Stomach (tissue), 4 donors: ENCODE data around the gene TMEM135.

Source experiments
- EP300 ChIP-seq: sonication (generic); formaldehyde crosslinking; IDR thresholded peaks from one replicate; pipeline ENCODE4 v1.6.1; 2017; ENCODE audit warnings: antibody characterized with exemption
- POLR2A ChIP-seq, 4 donors: fragments of 450-650 bp; IDR thresholded peaks; one replicate each; pipeline ENCODE4 v1.6.1; 2016; ENCODE audit warnings: antibody characterized with exemption in 4 of 4, control low read depth in 2 of 4, mild to moderate bottlenecking in 1 of 4, moderate library complexity in 1 of 4
- POLR2AphosphoS5 ChIP-seq, 3 donors: sonication (generic); formaldehyde crosslinking; IDR thresholded peaks; one replicate each; pipeline ENCODE4 v1.6.1; 2016; ENCODE audit warnings: antibody characterized with exemption in 3 of 3
- TF ChIP-seq, protein P1 (sequence below), 7 experiments: fragments of 450-650 bp in 4 of 7; fragments of 200-600 bp in 3 of 7; sonication (generic) in 3 of 7; IDR thresholded peaks; one replicate each; pipeline ENCODE4 v1.5.1; 2016 to 2019; ENCODE audit warnings: antibody characterized with exemption in 7 of 7, control low read depth in 2 of 7, mild to moderate bottlenecking in 1 of 7

DNA sequence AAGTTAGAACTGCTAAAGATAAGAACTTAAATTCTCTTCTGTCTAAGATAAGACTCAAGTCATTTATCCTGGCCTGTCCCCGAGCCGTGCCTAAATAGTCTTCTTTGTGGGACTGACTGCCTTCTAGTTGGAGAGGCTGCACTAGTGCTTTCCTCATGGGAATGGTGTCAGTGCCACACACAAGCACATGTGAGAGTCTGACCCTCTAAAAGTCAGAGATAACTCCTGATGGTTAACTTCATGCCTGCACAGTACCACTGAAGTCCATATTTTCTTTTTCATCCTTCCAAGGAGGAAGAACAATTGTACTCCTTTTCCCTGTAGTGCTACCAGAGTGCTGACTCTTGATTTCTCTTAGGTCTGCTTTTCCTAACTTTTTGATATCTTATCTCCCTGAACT lies 309.7 kb downstream of the TMEM135 start:
- TF ChIP-seq, protein P1, sequence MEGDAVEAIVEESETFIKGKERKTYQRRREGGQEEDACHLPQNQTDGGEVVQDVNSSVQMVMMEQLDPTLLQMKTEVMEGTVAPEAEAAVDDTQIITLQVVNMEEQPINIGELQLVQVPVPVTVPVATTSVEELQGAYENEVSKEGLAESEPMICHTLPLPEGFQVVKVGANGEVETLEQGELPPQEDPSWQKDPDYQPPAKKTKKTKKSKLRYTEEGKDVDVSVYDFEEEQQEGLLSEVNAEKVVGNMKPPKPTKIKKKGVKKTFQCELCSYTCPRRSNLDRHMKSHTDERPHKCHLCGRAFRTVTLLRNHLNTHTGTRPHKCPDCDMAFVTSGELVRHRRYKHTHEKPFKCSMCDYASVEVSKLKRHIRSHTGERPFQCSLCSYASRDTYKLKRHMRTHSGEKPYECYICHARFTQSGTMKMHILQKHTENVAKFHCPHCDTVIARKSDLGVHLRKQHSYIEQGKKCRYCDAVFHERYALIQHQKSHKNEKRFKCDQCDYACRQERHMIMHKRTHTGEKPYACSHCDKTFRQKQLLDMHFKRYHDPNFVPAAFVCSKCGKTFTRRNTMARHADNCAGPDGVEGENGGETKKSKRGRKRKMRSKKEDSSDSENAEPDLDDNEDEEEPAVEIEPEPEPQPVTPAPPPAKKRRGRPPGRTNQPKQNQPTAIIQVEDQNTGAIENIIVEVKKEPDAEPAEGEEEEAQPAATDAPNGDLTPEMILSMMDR (IDR thresholded peaks at IDR 0.05), result no peak
- TF ChIP-seq POLR2A (IDR thresholded peaks at IDR 0.05) (no peak), EP300 (no peak), POLR2AphosphoS5 (IDR thresholded peaks at IDR 0.05) (no peak)
